ENCODE results near the gene TRA2B.

TRA2B gene

DNA sequence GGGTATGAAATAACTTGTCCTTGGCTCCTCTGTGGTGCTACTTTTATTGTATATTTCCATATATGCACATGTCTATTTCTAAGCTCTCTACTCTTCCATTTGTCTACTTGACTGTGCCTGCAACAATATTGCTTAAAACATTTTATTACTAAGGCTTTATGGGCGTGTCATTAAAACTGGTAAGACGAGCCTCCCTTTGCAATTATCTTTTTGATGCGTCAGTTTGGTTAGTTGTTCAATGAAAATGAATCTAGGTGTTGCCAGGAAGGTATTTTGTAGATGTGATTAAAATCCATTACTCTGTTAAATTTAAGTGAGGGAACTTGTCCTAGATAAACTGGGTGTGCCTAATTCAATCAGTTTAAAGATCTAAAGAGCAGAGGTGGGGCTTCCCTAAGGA is 12.9 kb upstream of the TRA2B start:
- no peak for DNase-seq

DNA sequence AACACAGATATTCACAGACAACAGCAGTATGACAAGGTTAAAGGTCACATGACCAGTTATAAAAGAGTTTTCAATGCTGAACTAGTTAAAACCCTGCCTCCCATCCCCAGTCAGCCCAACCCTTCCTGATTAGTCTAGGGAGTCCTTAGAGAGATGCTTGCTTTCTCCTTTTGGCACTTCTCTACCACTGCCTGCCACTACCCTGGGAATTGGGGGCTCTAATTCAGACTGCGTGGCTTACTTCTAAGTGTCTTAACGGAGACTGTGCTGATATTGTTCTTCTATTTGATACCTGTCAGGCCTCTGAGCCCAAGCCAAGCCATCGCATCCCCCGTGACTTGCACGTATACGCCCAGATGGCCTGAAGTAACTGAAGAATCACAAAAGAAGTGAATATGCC is 11.7 kb upstream of the TRA2B start:
- DNase-seq, result no peak

DNA sequence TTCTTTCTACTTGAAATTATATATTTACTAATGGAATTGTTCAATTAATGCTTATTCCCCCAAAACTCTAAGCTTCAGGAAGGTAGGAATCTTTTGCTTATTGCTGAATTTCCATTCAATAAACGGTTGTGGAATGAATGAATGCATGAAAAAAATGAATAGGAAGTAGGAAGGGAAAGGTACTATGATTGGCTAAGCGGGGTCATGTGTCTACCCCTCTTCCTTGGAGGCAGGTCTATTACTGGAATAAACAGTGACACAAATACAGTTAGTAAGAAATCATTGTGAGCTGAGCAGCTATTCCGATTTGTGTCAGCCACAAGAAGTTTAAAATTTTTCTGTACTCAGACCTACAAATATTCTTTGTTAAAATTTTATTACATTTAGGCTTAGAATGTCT is 10.5 kb upstream of the TRA2B start:
- DNase-seq, result no peak

DNA sequence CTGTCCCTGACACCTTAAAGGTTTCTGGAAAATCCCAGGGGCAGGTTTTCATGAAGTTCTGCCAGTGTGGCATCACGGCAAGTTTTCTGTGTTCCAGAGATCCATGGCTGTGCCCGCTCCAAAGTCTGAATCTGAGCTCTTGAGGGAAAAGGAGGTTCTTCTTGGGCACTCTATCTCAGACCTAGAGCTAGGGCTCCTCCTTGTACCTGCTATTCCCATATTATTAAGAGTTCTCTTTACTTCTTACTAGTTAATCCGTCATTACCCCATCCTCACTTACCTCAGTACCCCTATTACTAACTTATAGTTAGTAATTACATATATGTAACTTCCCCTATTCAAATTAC is 5.9 kb upstream of the TRA2B start:
- no peak for DNase-seq

DNA sequence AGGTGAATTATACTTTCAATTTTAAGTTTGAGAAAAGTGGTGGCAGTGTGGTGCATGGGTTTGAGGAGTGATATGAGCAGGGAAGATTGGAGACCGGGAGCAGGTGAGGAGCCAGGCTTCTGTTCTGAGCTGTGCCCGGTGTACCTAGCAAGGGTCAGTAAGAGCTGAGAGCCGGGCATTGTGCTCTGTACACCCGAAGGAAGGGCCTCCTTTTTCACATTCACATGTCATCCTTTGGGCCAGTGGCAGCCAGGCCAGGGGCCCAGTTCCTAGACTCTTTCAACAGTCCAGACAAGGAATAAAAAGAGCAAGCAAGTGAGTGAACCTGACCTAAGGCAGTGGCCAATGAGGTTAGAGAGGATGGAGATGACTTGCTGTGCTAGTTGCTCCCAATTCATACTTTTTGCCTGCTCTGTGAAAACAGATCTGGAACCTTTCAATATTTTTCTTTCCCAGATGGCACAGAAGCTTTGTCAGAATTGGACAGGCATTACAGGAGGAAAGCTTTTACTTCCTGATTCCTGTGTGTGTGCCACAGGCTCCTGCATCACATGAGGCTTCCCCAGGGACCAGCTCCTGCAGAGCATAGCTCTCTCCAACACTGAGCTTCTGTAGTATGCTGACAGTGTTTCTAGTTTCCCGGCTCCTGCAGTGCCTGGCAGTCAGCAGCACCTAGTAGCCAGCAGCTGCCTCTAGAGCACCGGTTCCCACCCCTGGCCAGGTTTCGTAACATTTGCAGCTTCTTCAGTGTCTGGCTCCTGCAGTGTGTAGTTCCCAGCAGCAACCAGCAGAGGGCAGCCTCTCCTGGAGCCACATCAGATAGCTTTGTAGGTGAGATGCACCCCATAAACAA is 5.3 kb upstream of the TRA2B start:
- DNase-seq, result peak; percentile 71

DNA sequence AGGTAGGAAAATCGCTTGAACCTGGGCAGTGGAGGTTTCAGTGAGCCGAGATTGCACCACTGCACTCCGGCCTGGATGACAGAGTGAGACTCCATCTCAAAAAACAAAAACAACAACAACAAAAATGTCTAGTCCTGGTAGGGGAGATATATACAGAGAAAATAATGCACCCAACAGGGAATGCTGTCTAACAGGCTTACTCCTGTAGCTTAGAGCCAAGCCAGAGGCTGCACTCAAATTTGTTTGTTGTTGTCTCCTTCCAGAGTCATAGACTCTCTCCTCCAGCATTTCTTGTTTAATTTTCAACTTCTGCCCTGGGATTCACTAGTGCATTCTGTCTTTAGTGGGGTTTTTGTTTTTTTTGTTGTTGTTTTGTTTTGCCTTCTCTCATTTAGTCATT is 4.6 kb upstream of the TRA2B start:
- DNase-seq, result no peak

DNA sequence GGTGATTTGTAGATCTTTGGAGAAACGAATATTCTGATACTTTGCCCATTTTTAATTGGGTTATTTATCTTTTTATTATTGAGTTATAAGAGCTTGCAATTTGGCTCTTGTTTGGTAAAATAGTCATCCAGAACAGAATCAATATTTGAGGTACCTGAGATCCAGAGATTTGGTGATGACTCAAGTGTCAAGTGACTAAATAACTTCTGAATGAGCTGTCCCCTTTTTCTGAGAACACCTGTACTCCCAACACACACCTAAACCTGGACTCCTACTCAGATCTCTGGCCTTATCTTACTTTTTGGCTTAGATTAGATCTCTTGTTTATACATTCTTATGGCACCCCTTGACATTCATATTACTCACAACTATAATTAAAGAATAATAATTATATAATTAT is 3.1 kb upstream of the TRA2B start:
- DNase-seq, result no peak

DNA sequence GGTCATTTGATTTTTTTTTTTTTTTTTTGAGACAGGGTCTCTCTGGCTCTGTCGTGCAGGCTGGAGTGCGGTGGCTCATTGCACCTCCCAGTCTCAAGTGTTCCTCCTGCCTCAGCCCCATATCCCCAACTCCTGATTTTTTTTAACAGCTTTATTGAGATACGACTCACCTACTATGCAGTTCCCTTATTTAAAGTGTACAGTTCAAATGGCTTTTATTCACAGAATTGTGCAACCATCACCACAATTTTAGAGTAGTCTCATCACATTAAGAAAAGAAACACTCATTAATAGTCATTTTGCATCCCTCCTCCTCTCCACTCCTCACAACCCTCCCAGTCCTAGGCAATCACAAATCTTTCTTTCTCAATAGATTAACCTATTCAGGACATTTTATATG is 1.9 kb upstream of the TRA2B start:
- DNase-seq, result no peak

DNA sequence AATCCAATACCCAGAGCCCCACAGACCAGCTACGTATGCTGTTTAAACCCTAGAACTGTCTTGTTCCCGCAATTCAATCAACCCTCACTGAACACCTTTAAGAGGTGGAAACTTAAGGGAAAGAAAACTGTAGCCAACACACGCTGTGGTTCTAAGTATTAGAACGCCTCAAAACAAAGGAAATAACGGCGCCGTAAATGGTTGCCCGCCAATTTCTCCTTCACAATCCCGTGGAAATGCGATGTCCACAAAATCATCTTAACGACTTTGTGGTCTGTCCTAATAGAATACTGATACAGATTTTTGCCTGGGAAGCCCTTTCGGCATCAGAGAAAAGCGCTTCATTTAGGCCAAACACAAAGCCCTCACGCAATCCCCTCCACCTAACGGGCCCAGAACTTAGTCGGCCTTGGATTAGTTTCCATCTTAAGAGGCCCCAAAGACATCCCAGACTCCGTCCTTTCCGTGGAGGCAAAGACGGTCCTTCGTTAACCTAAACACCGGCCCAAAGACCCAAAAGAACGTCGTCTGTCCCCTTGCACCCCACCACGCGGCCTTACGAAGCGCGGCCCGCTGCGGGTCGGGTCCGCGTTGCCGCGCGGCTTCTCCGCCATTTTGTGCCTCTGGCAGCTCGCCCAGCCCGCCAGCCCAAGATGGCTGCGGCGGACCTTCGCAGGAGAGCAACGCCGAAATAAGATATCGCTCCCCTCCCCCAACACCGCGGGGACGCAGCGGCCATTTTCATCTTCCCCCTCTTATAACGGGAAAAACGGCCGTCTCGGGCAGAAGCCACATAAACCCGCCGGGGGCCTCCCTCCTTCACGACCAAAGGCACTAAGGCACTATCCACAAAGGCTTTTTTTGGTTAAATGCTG is 763 bp downstream of the TRA2B start:
- DNase-seq, result peak; percentile 91

DNA sequence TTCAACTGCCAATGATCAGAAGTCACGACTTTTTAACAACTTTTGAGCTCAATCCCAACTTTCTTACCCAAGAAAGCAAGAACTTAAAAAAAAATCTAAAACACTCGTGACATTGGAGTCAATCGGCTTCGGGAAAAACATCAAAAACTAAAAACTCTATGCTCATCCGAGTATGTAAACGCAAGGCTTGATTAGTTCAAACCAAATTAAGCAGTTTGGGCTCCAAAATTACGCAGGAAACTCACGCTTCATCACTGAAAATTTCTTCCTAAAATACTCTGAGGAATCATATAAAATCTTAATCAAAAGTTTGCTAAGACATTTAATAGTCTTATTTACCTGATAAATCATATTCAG is 1.6 kb downstream of the TRA2B start:
- DNase-seq, result no peak

DNA sequence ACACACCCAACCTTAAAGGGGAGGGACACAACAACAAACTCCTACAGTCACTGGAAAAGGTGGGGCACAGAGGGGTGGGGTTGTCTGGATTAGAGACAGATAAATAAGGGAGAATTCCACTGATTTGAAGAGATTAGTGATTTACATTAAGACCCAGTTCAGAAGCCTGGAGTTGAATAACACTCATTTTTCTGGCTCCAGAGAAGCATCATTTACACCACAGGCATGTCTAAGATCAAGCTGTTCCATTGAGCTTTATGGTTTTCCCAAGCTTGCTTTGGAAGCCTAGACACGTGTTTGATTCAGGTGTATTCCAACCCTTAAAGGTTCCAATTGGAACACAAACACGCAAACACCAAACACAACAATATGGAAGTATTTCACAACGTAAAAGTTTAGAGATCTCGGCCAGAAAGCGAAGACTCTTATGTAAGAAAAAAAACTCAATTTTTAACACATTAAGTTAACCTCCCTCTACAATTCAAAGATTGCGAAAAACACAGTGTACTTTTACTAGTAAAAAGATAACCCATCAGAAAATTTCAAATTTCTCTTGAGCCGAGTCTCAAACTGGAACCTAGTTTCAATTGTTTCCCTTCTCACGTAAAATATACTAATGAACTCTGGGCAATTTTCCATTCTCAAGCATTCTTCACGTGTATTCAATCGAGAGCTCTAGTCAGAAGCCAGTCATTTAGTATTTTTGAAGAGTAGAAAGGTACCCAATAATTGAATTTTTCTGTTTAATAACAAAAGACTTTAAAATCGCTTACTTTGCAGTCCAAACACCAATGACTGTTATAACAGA is 2.1 kb downstream of the TRA2B start:
- peak; percentile 33 for DNase-seq

DNA sequence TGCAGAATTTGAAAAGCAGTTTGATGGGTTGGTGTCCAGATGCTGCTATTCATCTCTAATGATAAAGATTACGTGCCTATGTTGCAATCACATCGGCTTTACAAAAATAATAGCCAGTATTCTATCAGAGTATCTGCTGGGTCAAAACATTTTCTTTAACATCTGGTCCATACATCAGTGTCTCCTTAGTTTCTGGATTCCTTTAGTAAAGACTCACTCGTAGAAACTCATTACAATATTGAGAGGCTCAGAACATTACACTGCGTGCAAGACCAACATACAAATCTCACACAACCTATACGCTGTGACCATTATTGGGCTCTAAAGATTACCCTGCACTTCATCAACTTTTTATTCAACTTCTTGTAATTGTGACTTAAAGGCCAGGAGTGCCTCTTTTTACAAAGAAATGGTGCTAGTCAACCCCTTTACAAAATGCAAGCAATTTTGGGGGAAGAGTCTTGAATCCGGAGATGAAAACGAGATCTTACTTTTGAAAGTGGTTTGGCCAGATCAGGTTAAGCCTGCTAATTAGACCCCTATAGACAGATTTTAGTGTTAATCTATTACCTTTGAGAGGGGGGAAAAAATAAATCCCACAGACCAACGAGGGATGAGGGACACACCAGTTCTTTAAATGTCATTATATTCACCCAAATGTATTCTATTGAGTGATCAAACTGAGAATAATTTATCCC is 2.9 kb downstream of the TRA2B start:
- DNase-seq, result no peak

DNA sequence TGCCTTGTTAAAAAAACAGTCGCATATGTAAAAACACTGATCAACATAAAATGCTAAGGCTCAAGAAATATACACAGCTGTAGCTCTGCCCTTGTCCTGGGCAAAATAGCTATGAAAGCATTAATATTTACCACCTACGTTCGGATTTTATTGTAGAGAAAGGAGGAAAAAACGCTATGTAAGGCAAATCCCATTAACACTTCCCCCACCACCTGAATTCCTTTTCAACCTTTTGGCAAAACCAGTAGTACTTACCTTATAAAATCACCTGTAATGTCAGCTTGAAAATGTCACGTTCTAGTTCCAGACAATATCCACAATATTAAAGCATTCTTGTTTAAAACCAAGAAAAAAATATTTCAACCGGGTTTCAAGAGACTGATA is 3.6 kb downstream of the TRA2B start:
- no peak for DNase-seq

DNA sequence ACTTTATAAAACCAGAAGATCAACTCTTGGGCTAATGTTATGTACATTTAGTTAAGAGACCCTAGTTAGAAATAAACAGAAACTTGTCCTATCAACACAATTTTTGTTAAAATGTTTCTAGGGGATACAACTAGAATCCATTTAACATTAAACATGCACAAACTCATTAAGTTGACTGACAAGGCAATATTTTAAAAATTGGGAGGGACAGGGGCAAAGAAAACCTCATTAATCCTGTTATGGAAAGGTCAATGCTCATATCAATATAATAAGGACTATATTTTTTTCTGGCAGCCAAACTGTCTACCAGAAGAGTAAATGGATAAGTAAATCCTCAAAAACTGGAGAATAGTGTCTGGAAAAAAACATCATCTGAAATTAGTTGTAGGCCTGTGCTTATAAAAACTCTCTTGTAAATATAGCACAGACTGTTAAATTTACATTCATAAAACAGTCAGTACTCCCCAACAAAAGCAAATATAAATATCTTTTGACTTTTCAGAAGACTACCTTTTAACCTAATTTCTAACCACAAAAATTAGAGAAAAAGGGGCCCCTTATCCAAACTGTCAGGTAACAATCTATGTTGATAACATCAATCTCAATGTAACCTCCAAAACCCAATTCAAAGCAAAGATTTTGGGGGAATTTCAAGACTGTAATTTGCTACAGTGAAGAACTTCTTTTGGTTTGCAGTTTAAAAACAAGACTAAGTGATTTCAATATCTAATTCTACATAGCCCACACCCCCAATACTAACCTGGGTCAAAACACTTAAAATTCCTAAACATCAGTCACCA is 4.2 kb downstream of the TRA2B start:
- no peak for DNase-seq

DNA sequence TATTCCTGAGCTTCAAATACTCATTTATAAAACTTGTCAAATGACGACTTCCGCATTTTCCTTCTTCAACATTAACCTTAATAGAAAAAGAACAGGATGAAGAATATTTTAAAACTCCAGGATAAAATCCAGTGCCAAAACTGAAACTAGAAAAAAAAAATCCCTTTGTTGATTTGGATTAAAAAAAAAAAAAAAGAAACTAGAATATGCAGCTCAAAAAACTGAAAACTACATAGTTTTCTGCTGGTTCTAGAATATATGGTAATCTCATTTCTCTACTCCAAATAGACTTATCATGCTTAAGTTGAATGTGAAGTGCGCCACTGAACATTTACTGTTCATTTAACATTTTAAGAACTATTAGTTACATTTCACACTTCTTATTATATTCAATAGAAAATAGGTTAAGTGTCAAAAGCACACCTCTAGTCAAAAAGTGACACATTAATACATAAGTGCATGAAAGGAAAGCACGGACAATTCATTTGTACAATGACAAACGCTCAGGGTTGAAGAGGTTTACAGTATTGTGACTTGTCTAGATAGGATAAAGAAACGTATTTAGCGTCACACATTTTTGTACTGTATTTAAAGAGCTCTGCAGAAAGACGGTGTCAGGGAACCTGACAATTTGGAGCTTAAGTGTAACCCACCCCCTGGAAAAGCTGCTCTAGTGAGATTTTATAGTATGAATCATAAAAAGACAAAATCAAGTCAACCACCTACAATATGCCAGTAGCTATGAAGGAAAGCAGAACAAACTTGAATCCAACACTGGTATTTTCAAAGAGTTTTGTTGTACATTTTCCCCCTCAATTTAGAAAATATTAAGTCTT is 5.8 kb downstream of the TRA2B start:
- DNase-seq, result no peak

DNA sequence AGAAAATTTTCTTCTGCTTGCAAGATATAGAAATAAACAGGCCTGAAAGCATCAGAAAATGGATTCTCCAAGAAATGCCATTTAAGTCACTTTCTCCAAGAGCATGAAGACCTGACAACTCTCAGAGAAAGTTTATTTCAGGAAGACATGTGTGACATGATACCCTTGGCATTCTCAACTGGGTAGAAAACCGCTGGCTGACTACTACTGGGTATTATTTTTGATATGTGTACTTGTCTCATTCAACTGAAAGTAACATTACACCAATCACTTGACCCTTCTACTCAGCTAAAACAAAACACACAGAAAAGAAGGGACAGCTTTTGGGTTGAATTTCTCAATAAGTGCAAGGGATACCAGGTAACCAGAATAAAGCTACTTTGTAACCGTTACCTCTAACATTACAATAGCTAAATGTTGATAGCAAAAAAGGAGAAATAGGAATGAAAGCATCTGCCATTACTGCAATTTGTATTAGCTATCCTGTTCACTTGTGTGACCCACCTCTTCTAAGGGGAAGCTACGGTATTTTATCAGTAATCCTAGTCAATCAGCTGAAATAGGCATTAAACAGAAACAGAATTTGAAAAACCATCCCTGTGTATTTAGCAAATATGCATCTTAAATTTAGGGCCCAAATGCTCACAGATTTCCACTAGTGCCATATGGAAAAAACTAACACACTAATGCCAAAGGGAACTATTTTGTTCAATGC is 7.3 kb downstream of the TRA2B start:
- peak; percentile 46 for DNase-seq

DNA sequence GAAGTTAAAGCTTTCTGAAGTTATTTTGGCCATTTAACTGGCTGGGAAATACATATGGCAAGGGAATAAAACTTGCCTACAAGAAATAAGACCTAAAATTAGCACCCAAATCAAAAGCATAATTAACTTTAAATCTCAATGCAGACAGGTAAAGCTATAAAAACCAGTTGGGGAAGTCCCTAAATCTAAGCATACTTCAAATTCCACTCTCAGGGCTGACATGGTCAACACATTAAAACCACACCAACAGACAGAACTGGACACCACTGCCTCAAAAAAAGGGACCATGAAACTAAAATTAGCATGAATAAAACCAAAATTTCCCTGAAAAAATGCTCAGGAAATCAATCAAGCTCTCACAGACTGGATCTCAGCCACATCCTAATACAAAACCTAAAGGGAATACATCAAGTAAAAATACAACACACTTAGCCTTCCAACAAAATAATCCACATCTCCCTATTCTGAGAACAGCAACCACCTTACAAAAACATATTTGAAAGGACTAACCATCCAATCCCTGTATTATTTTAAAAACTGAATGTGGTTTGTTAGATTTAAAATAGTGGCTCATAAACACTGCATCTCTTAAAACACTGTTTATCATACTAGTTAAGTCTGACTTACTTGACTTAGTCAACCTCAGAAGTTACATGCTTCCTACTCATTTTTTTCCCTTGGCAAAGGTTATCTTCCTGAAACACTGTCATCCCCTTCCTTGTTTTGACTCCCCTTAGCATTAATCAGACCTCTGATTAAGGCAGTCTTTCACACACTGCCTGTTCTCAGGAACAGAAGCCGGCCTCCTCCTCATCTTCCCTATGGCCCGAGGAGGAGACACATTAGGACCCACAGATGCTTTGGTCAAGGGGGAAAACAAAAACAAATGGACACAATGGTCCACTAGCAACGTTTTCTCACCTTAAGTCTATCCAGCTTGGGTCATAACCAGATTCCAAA is 8.3 kb downstream of the TRA2B start:
- DNase-seq, result no peak

DNA sequence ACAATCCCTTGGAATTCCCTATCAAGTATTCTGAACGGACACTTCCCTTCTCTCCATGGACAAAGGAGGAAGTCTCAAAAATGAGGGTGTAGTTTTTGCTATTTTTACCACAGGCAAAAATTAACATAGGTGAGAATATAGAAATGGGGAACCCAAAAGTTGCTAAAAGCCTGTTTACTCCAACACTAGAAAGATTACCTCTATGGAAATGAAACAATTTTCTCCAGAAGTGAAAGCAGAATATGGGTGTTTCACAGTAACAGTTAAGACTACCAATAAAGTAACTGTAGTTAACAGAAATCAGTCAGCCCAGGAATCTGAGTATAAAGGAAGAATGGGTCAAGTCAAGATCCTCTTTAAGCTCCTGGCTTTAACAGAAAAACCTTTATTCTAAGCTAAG is 9.3 kb downstream of the TRA2B start:
- no peak for DNase-seq
